Measurements from ENCODE around the gene ANKHD1. TPM values are rescaled to one million over a fixed set of nuclear protein-coding genes. Genes with fewer than 3 reads are reported as not detected.

ANKHD1 gene
- total and polyA plus RNA-seq, 9 of the 15 experiments (the other 6 are each of a cell fraction or from before 2014, with no cell fraction given), result 38.9 to 138 (median 78.7) TPM

- TF ChIP-seq, protein P1, sequence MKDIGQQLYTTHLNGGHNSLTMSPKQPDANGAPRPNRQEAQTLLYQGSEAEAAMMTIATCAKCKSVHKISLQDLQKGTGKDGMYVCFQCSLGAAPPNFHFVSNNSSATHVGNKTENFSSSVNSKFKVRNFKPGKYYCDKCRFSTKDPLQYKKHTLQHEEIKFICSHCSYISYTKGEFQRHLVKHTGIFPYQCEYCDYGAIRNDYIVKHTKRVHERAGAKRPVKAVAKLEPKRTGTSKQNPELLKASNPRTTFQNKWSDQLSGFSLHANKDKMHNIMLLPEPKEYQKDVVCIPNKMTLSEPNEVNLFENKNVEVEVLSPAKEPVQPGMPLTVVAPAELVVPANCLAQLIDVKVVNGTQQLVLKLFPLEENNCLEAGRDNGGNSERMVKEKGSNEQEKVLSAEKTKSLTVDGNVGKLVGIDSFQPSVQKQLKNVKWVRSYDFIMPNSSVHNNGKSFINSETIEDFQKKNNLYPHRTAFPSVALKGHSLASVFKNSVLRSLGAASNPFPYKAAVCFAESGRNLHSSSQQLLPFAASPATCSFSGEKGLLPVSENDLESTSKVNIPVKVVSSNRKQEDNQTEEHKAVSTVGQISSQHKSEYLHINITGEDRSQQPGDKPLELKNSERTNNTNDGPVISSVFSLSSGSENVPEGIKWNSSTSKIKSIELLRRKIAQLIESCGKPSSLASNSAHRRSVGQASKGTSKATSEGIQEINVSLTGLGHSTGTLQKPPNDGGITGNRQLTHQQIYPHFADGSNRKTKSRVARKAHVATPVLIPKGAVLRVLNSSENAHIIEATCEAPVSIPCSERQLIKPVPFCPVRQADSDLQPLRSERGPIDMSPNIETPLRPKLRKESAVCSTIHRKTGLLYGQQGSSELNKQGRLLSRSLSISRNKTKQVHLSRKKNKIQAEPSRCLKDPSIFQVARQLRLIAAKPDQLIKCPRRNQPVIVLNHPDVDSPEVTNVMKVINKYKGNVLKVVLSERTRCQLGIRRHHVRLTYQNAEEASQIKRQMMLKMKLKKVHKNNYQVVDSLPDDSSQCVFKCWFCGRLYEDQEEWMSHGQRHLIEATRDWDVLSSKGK (CRISPR knock-in tag; IDR thresholded peaks at IDR 0.05), result no peak
- TF ChIP-seq BCL6 (CRISPR knock-in tag; IDR thresholded peaks at IDR 0.05) (no peak), EHMT2 (IDR thresholded peaks at IDR 0.05) (no peak), ZNF311 (CRISPR knock-in tag; IDR thresholded peaks at IDR 0.05) (no peak), CBX1 (IDR thresholded peaks at IDR 0.05; ENCODE audit: low read depth) (no peak), ELF2 (CRISPR knock-in tag; IDR thresholded peaks at IDR 0.05) (no peak), SMARCA5 (IDR thresholded peaks at IDR 0.05) (0 out of 2 replicates have a peak, but pooled peaks have one; percentile 9), DNMT1 (IDR thresholded peaks at IDR 0.05) (no peak), ZNF146 (CRISPR knock-in tag; IDR thresholded peaks at IDR 0.05; ENCODE audit: unreplicated experiment) (peak; percentile 3), ZSCAN32 (CRISPR knock-in tag; IDR thresholded peaks at IDR 0.05) (no peak), DMBX1 (CRISPR knock-in tag; IDR thresholded peaks at IDR 0.05; ENCODE audit: borderline replicate concordance) (no peak), NRF1 (conservative IDR thresholded peaks at IDR 0.05 in 1 of 2, IDR thresholded peaks at IDR 0.05 in 1 of 2) (no peak), KDM1A (IDR thresholded peaks at IDR 0.05) (no peak)
- TF ChIP-seq, protein P2, sequence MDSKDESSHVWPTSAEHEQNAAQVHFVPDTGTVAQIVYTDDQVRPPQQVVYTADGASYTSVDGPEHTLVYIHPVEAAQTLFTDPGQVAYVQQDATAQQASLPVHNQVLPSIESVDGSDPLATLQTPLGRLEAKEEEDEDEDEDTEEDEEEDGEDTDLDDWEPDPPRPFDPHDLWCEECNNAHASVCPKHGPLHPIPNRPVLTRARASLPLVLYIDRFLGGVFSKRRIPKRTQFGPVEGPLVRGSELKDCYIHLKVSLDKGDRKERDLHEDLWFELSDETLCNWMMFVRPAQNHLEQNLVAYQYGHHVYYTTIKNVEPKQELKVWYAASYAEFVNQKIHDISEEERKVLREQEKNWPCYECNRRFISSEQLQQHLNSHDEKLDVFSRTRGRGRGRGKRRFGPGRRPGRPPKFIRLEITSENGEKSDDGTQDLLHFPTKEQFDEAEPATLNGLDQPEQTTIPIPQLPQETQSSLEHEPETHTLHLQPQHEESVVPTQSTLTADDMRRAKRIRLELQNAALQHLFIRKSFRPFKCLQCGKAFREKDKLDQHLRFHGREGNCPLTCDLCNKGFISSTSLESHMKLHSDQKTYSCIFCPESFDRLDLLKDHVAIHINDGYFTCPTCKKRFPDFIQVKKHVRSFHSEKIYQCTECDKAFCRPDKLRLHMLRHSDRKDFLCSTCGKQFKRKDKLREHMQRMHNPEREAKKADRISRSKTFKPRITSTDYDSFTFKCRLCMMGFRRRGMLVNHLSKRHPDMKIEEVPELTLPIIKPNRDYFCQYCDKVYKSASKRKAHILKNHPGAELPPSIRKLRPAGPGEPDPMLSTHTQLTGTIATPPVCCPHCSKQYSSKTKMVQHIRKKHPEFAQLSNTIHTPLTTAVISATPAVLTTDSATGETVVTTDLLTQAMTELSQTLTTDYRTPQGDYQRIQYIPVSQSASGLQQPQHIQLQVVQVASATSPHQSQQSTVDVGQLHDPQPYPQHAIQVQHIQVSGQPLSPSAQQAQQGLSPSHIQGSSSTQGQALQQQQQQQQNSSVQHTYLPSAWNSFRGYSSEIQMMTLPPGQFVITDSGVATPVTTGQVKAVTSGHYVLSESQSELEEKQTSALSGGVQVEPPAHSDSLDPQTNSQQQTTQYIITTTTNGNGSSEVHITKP (IDR thresholded peaks at IDR 0.05; ENCODE audit: partially characterized antibody), result no peak
- TF ChIP-seq, protein P3, sequence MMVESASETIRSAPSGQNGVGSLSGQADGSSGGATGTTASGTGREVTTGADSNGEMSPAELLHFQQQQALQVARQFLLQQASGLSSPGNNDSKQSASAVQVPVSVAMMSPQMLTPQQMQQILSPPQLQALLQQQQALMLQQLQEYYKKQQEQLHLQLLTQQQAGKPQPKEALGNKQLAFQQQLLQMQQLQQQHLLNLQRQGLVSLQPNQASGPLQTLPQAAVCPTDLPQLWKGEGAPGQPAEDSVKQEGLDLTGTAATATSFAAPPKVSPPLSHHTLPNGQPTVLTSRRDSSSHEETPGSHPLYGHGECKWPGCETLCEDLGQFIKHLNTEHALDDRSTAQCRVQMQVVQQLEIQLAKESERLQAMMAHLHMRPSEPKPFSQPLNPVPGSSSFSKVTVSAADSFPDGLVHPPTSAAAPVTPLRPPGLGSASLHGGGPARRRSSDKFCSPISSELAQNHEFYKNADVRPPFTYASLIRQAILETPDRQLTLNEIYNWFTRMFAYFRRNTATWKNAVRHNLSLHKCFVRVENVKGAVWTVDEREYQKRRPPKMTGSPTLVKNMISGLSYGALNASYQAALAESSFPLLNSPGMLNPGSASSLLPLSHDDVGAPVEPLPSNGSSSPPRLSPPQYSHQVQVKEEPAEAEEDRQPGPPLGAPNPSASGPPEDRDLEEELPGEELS (CRISPR knock-in tag; IDR thresholded peaks at IDR 0.05; ENCODE audit: borderline replicate concordance), result no peak
- TF ChIP-seq, protein P4, sequence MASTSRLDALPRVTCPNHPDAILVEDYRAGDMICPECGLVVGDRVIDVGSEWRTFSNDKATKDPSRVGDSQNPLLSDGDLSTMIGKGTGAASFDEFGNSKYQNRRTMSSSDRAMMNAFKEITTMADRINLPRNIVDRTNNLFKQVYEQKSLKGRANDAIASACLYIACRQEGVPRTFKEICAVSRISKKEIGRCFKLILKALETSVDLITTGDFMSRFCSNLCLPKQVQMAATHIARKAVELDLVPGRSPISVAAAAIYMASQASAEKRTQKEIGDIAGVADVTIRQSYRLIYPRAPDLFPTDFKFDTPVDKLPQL (IDR thresholded peaks at IDR 0.05; ENCODE audit: extremely low read depth, insufficient read length), result no peak
Measured at GRCh38 chr5:140546851-140547507, 145.3 kb downstream of the ANKHD1 start (continued).
